SK-N-SH (cell line): ENCODE measurements around the gene MMP3. TPM values are rescaled to one million over a fixed set of nuclear protein-coding genes. Genes with fewer than 3 reads are reported as not detected.

Experiments used
- CTCF ChIA-PET: fragments of 300-600, 350-600 bp; formaldehyde crosslinking; extraction: SDS; loops from one replicate; lab custom pipeline; 2021; lab: Yijun Ruan, JAX
- POLR2A ChIA-PET: fragments of 350-600 bp; sonication (Branson Sonifier 250); formaldehyde crosslinking; extraction: SDS; loops from one replicate; lab custom pipeline; 2020; ENCODE audit warnings: antibody characterized with exemption, inconsistent platforms; lab: Yijun Ruan, JAX
- DNase-seq: peaks from one replicate; pipeline ENCODE4 v3.0.0; 2012
- H2AFZ ChIP-seq: fragments of 200-600 bp; sonication (generic); 2 replicates; pipeline ENCODE4 v1.8.1; 2016; ENCODE audit warnings: antibody characterized with exemption, mild to moderate bottlenecking, low read depth
- H3F3A ChIP-seq: fragments of 200-600 bp; sonication (generic); replicated peaks from 2 replicates; pipeline ENCODE3; 2016; ENCODE audit warnings: antibody characterized with exemption, mild to moderate bottlenecking; ENCODE audit not compliant: insufficient read depth
- H3K27ac ChIP-seq, 2 experiments: fragments of 200-500 bp in 1 of 2; fragments of 200-600 bp in 1 of 2; sonication (Bioruptor generic) in 1 of 2; sonication (generic), shearing (Covaris generic) in 1 of 2; 2 replicates each; pipeline versions ENCODE4 v1.5.1 to v1.6.1; 2014 to 2016; ENCODE audit warnings: low read depth in 2 of 2, inconsistent platforms in 1 of 2, low read length in 1 of 2, mild to moderate bottlenecking in 1 of 2, mixed read lengths in 1 of 2
- H3K27me3 ChIP-seq: fragments of 200-600 bp; sonication (generic), shearing (Covaris generic); 2 replicates; pipeline ENCODE4 v1.6.1; 2016; ENCODE audit warnings: mixed run types; ENCODE audit not compliant: insufficient read depth
- H3K36me3 ChIP-seq, 2 experiments: fragments of 200-500 bp in 1 of 2; fragments of 200-600 bp in 1 of 2; sonication (Bioruptor generic) in 1 of 2; sonication (generic) in 1 of 2; replicated peaks in 1 of 2; 2 replicates each; pipeline versions ENCODE3 to v1.5.1; 2014 to 2016; ENCODE audit warnings: low read length in 1 of 2, mild to moderate bottlenecking in 1 of 2; ENCODE audit not compliant: insufficient read depth in 2 of 2, control insufficient read depth in 1 of 2
- H3K4me1 ChIP-seq, 2 experiments: fragments of 200-500 bp in 1 of 2; fragments of 200-600 bp in 1 of 2; sonication (Bioruptor generic) in 1 of 2; sonication (generic), shearing (Covaris generic) in 1 of 2; 2 replicates each; pipeline versions ENCODE4 v1.5.1 to v1.6.1; 2014 to 2016; ENCODE audit warnings: low read depth in 1 of 2, low read length in 1 of 2, mixed run types in 1 of 2; ENCODE audit not compliant: insufficient read depth in 2 of 2, control insufficient read depth in 1 of 2
- H3K4me2 ChIP-seq: fragments of 200-600 bp; sonication (generic), shearing (Covaris generic); 2 replicates; pipeline ENCODE4 v1.6.1; 2017; ENCODE audit warnings: mixed run types
- H3K4me3 ChIP-seq, 2 experiments: fragments of 200-500 bp in 1 of 2; fragments of 200-600 bp in 1 of 2; sonication (Bioruptor generic) in 1 of 2; sonication (generic), shearing (Covaris generic) in 1 of 2; 2 replicates each; pipeline versions ENCODE4 v1.5.1 to v1.8.1; 2014 to 2016; ENCODE audit warnings: low read depth in 2 of 2, inconsistent platforms in 1 of 2, low read length in 1 of 2, mild to moderate bottlenecking in 1 of 2, mixed read lengths in 1 of 2, moderate library complexity in 1 of 2
- H3K79me2 ChIP-seq: fragments of 200-600 bp; sonication (generic); 2 replicates; pipeline ENCODE4 v1.8.1; 2017; ENCODE audit warnings: mild to moderate bottlenecking; ENCODE audit not compliant: insufficient read depth
- H3K9ac ChIP-seq: fragments of 200-600 bp; sonication (generic); 2 replicates; pipeline ENCODE4 v1.6.1; 2017; ENCODE audit warnings: mixed run types
- H3K9me2 ChIP-seq: fragments of 200-600 bp; sonication (generic); 2 replicates; pipeline ENCODE4 v1.6.1; 2017; ENCODE audit warnings: mixed run types
- H3K9me3 ChIP-seq: fragments of 200-600 bp; sonication (generic); 2 replicates; pipeline ENCODE4 v1.6.1; 2017; ENCODE audit warnings: mixed run types, mild to moderate bottlenecking, moderate library complexity
- H4K20me1 ChIP-seq: fragments of 200-600 bp; sonication (generic); 2 replicates; pipeline ENCODE4 v1.6.1; 2017; ENCODE audit warnings: mild to moderate bottlenecking, mixed run types; ENCODE audit not compliant: insufficient read depth
- EP300 ChIP-seq, 2 experiments: IDR thresholded peaks; 2 replicates each; pipeline versions ENCODE4 v1.4.0 to v1.6.1; 2012; ENCODE audit warnings: borderline replicate concordance in 1 of 2, low read depth in 1 of 2, low read length in 1 of 2
- EZH2phosphoT487 ChIP-seq: fragments of 200-600 bp; sonication (generic); IDR thresholded peaks from 2 replicates; pipeline ENCODE4 v1.6.1; 2017; ENCODE audit warnings: low read depth, mixed run types, mild to moderate bottlenecking, antibody characterized with exemption, moderate library complexity, borderline replicate concordance
- MXI1 ChIP-seq: IDR thresholded peaks from 2 replicates; pipeline ENCODE4 v1.6.1; 2012; ENCODE audit warnings: mild to moderate bottlenecking, low read depth, low read length, improper control_type of control experiment
- TAF1 ChIP-seq: IDR thresholded peaks from 2 replicates; pipeline ENCODE4 v1.6.1; 2012; ENCODE audit warnings: low read depth, mild to moderate bottlenecking, low read length, moderate library complexity, borderline replicate concordance
- YY1 ChIP-seq: IDR thresholded peaks from 2 replicates; pipeline ENCODE4 v1.4.0; 2012; ENCODE audit warnings: low read depth, mild to moderate bottlenecking
- WGBS: methylation state at CpG from one replicate; pipeline ENCODE4 v1.1.6; 2017; ENCODE audit warnings: low lambda C conversion rate; 5-methylcytosine and 5-hydroxymethylcytosine counted together
- polyA plus RNA-seq, 3 experiments: library from polyadenylated mRNA; depleted of rRNA; stranded (reverse); fragments of >200 nt; gene quantifications; 2 replicates each; pipeline ENCODE4 v1.2.3, GENCODE V29; 2012
- TF ChIP-seq, protein P1 (sequence below): fragments of 150-350 bp; IDR thresholded peaks from 2 replicates; pipeline ENCODE4 v1.6.1; 2016; ENCODE audit warnings: mild to moderate bottlenecking, low read depth, low read length
- TF ChIP-seq, protein P2 (sequence below): IDR thresholded peaks from 2 replicates; pipeline ENCODE4; 2012
- TF ChIP-seq, protein P3 (sequence below): IDR thresholded peaks from 2 replicates; pipeline ENCODE4 v1.6.1; 2012; ENCODE audit warnings: mild to moderate bottlenecking, low read depth, low read length, moderate library complexity
- TF ChIP-seq, protein P4 (sequence below): fragments of 200-600 bp; sonication (generic); IDR thresholded peaks from 2 replicates; pipeline ENCODE4 v1.6.1; 2017; ENCODE audit warnings: antibody characterized with exemption, mild to moderate bottlenecking, moderate library complexity
- TF ChIP-seq, protein P5 (sequence below): IDR thresholded peaks from 2 replicates; pipeline ENCODE4 v1.4.0; 2012; ENCODE audit warnings: low read depth, borderline replicate concordance

MMP3 gene
- polyA plus RNA-seq, 1 of the 3 experiments (the other 2 are of a cell fraction): 39.3 TPM

DNA sequence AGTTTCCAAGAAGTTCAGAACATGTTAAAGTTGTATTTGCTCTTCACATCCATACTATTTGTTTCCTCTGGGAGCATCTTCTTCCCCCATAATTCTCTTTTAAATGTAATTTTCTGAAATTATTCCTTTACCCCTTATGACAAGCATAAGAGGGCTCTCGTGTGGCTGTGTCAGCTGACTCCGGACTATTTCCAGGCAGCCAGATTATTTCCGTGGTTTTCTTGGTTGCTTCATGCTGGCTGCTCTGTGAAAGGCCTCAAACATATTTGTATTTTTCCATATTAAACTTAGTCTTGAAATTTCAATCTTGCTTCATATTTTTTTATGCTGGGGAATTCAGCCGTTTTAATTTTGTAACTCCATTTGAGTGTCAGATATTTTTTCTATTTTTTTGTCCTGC lies 42.6 kb downstream of the MMP3 start:
- ChIA-PET POLR2A (no interaction called here), CTCF (interaction anchor here (1.1 kb wide), 1 partner anchor 10 kb away, joined by 3 read pairs; no protein-coding TSS in a partner anchor)
- H2AFZ ChIP-seq: no peak overlapping the region
- no peaks in the 10 kb centered on the region for H3K79me2 ChIP-seq
- H4K20me1 ChIP-seq: no peaks in the 10 kb centered on the region
- no peaks in the 10 kb centered on the region for H3K36me3 ChIP-seq
- no peak for DNase-seq
- no peaks in the 10 kb centered on the region for H3K27me3 ChIP-seq
- no peak overlapping the region for H3K4me2 ChIP-seq
- no peak overlapping the region for H3K4me3 ChIP-seq
- no peak overlapping the region for H3K27ac ChIP-seq
- no peaks in the 10 kb centered on the region for H3K9me3 ChIP-seq
- no peak overlapping the region for H3K9ac ChIP-seq
- TF ChIP-seq, protein P1, sequence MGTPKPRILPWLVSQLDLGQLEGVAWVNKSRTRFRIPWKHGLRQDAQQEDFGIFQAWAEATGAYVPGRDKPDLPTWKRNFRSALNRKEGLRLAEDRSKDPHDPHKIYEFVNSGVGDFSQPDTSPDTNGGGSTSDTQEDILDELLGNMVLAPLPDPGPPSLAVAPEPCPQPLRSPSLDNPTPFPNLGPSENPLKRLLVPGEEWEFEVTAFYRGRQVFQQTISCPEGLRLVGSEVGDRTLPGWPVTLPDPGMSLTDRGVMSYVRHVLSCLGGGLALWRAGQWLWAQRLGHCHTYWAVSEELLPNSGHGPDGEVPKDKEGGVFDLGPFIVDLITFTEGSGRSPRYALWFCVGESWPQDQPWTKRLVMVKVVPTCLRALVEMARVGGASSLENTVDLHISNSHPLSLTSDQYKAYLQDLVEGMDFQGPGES: no peak
- no peak for TF ChIP-seq YY1
- no peak for TF ChIP-seq MXI1
- no peak for TF ChIP-seq EZH2phosphoT487
- TF ChIP-seq TAF1: no peak
- TF ChIP-seq, protein P2, sequence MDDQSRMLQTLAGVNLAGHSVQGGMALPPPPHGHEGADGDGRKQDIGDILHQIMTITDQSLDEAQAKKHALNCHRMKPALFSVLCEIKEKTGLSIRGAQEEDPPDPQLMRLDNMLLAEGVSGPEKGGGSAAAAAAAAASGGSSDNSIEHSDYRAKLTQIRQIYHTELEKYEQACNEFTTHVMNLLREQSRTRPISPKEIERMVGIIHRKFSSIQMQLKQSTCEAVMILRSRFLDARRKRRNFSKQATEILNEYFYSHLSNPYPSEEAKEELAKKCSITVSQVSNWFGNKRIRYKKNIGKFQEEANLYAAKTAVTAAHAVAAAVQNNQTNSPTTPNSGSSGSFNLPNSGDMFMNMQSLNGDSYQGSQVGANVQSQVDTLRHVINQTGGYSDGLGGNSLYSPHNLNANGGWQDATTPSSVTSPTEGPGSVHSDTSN: no peak
- TF ChIP-seq, protein P3, sequence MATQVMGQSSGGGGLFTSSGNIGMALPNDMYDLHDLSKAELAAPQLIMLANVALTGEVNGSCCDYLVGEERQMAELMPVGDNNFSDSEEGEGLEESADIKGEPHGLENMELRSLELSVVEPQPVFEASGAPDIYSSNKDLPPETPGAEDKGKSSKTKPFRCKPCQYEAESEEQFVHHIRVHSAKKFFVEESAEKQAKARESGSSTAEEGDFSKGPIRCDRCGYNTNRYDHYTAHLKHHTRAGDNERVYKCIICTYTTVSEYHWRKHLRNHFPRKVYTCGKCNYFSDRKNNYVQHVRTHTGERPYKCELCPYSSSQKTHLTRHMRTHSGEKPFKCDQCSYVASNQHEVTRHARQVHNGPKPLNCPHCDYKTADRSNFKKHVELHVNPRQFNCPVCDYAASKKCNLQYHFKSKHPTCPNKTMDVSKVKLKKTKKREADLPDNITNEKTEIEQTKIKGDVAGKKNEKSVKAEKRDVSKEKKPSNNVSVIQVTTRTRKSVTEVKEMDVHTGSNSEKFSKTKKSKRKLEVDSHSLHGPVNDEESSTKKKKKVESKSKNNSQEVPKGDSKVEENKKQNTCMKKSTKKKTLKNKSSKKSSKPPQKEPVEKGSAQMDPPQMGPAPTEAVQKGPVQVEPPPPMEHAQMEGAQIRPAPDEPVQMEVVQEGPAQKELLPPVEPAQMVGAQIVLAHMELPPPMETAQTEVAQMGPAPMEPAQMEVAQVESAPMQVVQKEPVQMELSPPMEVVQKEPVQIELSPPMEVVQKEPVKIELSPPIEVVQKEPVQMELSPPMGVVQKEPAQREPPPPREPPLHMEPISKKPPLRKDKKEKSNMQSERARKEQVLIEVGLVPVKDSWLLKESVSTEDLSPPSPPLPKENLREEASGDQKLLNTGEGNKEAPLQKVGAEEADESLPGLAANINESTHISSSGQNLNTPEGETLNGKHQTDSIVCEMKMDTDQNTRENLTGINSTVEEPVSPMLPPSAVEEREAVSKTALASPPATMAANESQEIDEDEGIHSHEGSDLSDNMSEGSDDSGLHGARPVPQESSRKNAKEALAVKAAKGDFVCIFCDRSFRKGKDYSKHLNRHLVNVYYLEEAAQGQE: no peak
- TF ChIP-seq EP300 (IDR thresholded peaks at IDR 0.05; ENCODE audit: borderline replicate concordance in 1 of 2, low read depth in 1 of 2, low read length in 1 of 2): no peak
- H3F3A ChIP-seq: peaks cover 10% of the 10 kb centered on the region
- no peaks in the 10 kb centered on the region for H3K9me2 ChIP-seq
- H3K4me1 ChIP-seq: peaks cover 0 to under 1% of the 10 kb centered on the region in 2 experiments; a peak in 2 of 4 replicates
- 59% methylated on average over 4 of the region's 4 CpGs for WGBS

DNA sequence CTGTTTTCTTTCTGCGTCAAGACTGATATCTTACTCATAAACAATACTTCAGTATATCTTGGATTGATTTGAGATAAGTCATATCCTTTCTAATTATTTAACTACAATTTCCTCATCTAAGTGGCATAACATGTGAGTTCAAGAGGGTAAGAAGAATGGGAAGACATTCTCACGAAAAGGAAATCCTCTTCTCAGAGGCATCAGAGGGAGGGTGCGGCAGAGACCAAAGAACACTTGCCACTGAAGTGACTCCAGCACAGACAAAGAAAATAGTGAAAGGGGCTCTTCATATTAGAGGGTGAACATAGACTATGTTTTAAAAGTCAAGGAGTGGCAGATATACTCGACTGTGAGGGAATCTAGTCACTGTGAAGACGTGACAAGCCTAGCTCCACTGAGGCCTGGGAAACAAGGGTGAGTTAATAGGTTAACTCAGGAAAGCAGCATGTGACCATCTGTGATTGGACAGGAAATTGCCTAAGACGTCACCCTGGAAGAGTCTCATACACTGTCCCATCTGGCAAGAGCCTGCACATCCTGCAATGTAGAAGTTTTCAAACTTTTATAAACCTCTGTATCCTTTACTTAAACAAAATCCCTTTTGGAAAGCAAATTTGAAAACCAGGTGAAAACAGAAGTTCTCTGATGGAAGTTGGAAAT lies 43.6 kb downstream of the MMP3 start:
- Histone ChIP-seq H3K27me3 (no peaks in the 10 kb centered on the region), H3F3A (peaks cover 10% of the 10 kb centered on the region), H3K9me3 (no peaks in the 10 kb centered on the region), H3K36me3 (no peaks in the 10 kb centered on the region), H4K20me1 (no peaks in the 10 kb centered on the region), H3K4me3 (no peak overlapping the region), H3K9ac (no peak overlapping the region), H3K4me2 (no peak overlapping the region), H2AFZ (no peak overlapping the region), H3K4me1 (no peaks in the 10 kb centered on the region; a peak in 1 of 4 replicates), H3K9me2 (no peaks in the 10 kb centered on the region), H3K27ac (no peak overlapping the region), H3K79me2 (no peaks in the 10 kb centered on the region)
- WGBS: 54% methylated on average over 6 of the region's 6 CpGs
- DNase-seq: no peak
- CTCF ChIA-PET: interaction anchor here (1.1 kb wide), 1 partner anchor 11 kb away, joined by 3 read pairs; no protein-coding TSS in a partner anchor
- POLR2A ChIA-PET: no interaction called here
- TF ChIP-seq, protein P4, sequence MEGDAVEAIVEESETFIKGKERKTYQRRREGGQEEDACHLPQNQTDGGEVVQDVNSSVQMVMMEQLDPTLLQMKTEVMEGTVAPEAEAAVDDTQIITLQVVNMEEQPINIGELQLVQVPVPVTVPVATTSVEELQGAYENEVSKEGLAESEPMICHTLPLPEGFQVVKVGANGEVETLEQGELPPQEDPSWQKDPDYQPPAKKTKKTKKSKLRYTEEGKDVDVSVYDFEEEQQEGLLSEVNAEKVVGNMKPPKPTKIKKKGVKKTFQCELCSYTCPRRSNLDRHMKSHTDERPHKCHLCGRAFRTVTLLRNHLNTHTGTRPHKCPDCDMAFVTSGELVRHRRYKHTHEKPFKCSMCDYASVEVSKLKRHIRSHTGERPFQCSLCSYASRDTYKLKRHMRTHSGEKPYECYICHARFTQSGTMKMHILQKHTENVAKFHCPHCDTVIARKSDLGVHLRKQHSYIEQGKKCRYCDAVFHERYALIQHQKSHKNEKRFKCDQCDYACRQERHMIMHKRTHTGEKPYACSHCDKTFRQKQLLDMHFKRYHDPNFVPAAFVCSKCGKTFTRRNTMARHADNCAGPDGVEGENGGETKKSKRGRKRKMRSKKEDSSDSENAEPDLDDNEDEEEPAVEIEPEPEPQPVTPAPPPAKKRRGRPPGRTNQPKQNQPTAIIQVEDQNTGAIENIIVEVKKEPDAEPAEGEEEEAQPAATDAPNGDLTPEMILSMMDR: no peak
- TF ChIP-seq, protein P5, sequence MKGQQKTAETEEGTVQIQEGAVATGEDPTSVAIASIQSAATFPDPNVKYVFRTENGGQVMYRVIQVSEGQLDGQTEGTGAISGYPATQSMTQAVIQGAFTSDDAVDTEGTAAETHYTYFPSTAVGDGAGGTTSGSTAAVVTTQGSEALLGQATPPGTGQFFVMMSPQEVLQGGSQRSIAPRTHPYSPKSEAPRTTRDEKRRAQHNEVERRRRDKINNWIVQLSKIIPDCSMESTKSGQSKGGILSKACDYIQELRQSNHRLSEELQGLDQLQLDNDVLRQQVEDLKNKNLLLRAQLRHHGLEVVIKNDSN: peak; percentile 34; the same call in 1 of the 2 replicates
